CD4-positive, alpha-beta T cell treated with Interleukin-17A for 1 hour (primary cell): ENCODE data around the gene ITGA1.

Experiments used
- DNase-seq: peaks from one replicate; pipeline ENCODE4 v3.0.0-alpha.2; 2020

The ITGA1 gene

GRCh38 chr5:52983731-52984636, 196.3 kb downstream of the ITGA1 start:
- no peak for DNase-seq

- DNase-seq = no peak
Observed at GRCh38 chr5:52985306-52985705, 197.6 kb downstream of the ITGA1 start.

GRCh38 chr5:52987711-52988331, 200.1 kb downstream of the ITGA1 start:
- no peak for DNase-seq

- DNase-seq = no peak
Observed at GRCh38 chr5:52988335-52989024, 200.8 kb downstream of the ITGA1 start.

GRCh38 chr5:52989025-52989780, 201.5 kb downstream of the ITGA1 start, which contains the start of gene ITGA2:
TSS of gene ITGA2 (plus strand) at chr5:52989352. CDS start at chr5:52989469, 117 bp downstream.
- DNase-seq = peak; percentile 20

GRCh38 chr5:52989781-52990527, 202.2 kb downstream of the ITGA1 start:
- DNase-seq = peak; percentile 36

GRCh38 chr5:52990528-52990925, 202.8 kb downstream of the ITGA1 start:
- no peak for DNase-seq

- DNase-seq = no peak
Observed at GRCh38 chr5:52993367-52993766, 205.7 kb downstream of the ITGA1 start.

- DNase-seq = no peak
Observed at GRCh38 chr5:52994266-52994665, 206.6 kb downstream of the ITGA1 start.

- no peak for DNase-seq
Observed at GRCh38 chr5:52995095-52995494, 207.4 kb downstream of the ITGA1 start.

- no peak for DNase-seq
Observed at GRCh38 chr5:52995914-52996313, 208.2 kb downstream of the ITGA1 start.

- no peak for DNase-seq
Observed at GRCh38 chr5:52996979-52997378, 209.3 kb downstream of the ITGA1 start.

- DNase-seq = no peak
Observed at GRCh38 chr5:52997424-52997823, 209.7 kb downstream of the ITGA1 start.

- no peak for DNase-seq
Observed at GRCh38 chr5:52998552-52999313, 211.0 kb downstream of the ITGA1 start.

GRCh38 chr5:52999344-52999949, 211.7 kb downstream of the ITGA1 start:
- DNase-seq = no peak

- no peak for DNase-seq
Observed at GRCh38 chr5:53001541-53001940, 213.8 kb downstream of the ITGA1 start.

- DNase-seq = no peak
Observed at GRCh38 chr5:53002491-53002890, 214.8 kb downstream of the ITGA1 start.

- DNase-seq = no peak
Observed at GRCh38 chr5:53003144-53003543, 215.4 kb downstream of the ITGA1 start.

GRCh38 chr5:53006911-53007890, 219.5 kb downstream of the ITGA1 start:
- DNase-seq = no peak

- no peak for DNase-seq
Observed at GRCh38 chr5:53008751-53009150, 221.0 kb downstream of the ITGA1 start.
